Gastrocnemius medialis (tissue), 4 donors: ENCODE data around the gene TBL1X.

Source experiments
- CTCF ChIP-seq, 5 experiments: fragments of 450-650 bp in 3 of 5; fragments of 200-600 bp in 2 of 5; sonication (generic) in 2 of 5; IDR thresholded peaks in 4 of 5; conservative IDR thresholded peaks in 1 of 5; 1 replicate in 4 of 5; 2 replicates in 1 of 5; pipeline ENCODE4 v1.5.1; 2016 to 2019; ENCODE audit warnings: antibody characterized with exemption in 5 of 5, mild to moderate bottlenecking in 3 of 5, moderate library complexity in 3 of 5
- POLR2A ChIP-seq, 2 donors: fragments of 450-650 bp; IDR thresholded peaks; one replicate each; pipeline ENCODE4 v1.6.1; 2017; ENCODE audit warnings: antibody characterized with exemption in 2 of 2, mild to moderate bottlenecking in 2 of 2, moderate library complexity in 2 of 2

GRCh38 chrX:9627922-9628321 is 163.1 kb downstream of the TBL1X start:
- no peak for TF ChIP-seq CTCF (IDR thresholded peaks at IDR 0.05 in 4 of 5, conservative IDR thresholded peaks at IDR 0.05 in 1 of 5)
- TF ChIP-seq POLR2A (IDR thresholded peaks at IDR 0.05) = no peak
